T-cell (primary cell): ENCODE results near the gene OR8I2. TPM values are rescaled to one million over a fixed set of nuclear protein-coding genes. Genes with fewer than 3 reads are reported as not detected.
"Not testable (repeated sequence)": the region's sequence is repeated elsewhere in the genome, so short reads cannot be mapped to it uniquely, and the experiment has no call there.

Experiments
- ATAC-seq, 4 experiments: fragments of 200-7000 bp in 3 of 4; fragments of 150-1000 bp in 1 of 4; cut with Tn5 transposase; replicated peaks in 1 of 4; 1 replicate in 3 of 4; 2 replicates in 1 of 4; pipeline ENCODE4 v1.10.0; 2021; ENCODE audit warnings: moderate library complexity in 3 of 4, mild to moderate bottlenecking in 2 of 4, moderate number of reproducible peaks in 1 of 4
- CTCF ChIA-PET, 2 donors: fragments of 300-600 bp; sonication (Branson Sonifier 250); formaldehyde crosslinking; loops; one replicate each; lab custom pipeline; 2022; ENCODE audit warnings: antibody characterized with exemption in 2 of 2; lab: Charles Lee
- POLR2A ChIA-PET, 2 donors: fragments of 300-600 bp; sonication (Branson Sonifier 250); formaldehyde crosslinking; loops; one replicate each; lab custom pipeline; 2022; ENCODE audit warnings: antibody characterized with exemption in 2 of 2; lab: Charles Lee
- DNase-seq, 35 experiments: peaks; one replicate each; pipeline versions ENCODE4 v3.0.0 to v3.0.0-alpha.2; 2013 to 2023
- H3K27ac ChIP-seq: one replicate; pipeline ENCODE4 v1.5.1; 2013; ENCODE audit warnings: low read length
- H3K27me3 ChIP-seq, 2 experiments: replicated peaks in 1 of 2; 1 replicate in 1 of 2; 2 replicates in 1 of 2; pipeline versions ENCODE4 v1.6.1 to v1.7.0; 2013; ENCODE audit warnings: low read length in 1 of 2, mixed read lengths in 1 of 2; ENCODE audit not compliant: control insufficient read depth in 2 of 2, insufficient read depth in 2 of 2; ENCODE audit errors: extremely low read depth in 1 of 2
- H3K36me3 ChIP-seq, 2 donors: 1 replicate in 1 of 2; 2 replicates in 1 of 2; pipeline versions ENCODE4 v1.6.1 to v1.7.0; 2013; ENCODE audit warnings: low read length in 1 of 2; ENCODE audit not compliant: control insufficient read depth in 2 of 2, insufficient read depth in 1 of 2; ENCODE audit errors: extremely low read depth in 1 of 2
- H3K4me1 ChIP-seq, 2 experiments: 1 replicate in 1 of 2; 2 replicates in 1 of 2; pipeline versions ENCODE4 v1.6.1 to v1.7.0; 2013; ENCODE audit warnings: low read length in 2 of 2, mixed read lengths in 1 of 2; ENCODE audit not compliant: insufficient read depth in 2 of 2, control insufficient read depth in 1 of 2; ENCODE audit errors: extremely low read depth in 1 of 2
- H3K4me3 ChIP-seq, 2 donors: 1 replicate in 1 of 2; 2 replicates in 1 of 2; pipeline versions ENCODE4 v1.5.1 to v1.7.0; 2013; ENCODE audit warnings: mild to moderate bottlenecking in 2 of 2, low read length in 1 of 2, moderate library complexity in 1 of 2; ENCODE audit not compliant: control insufficient read depth in 1 of 2; ENCODE audit errors: extremely low read depth in 1 of 2
- H3K9me3 ChIP-seq: 2 replicates; pipeline ENCODE4 v1.7.0; 2013
- H3K27ac Mint-ChIP-seq, 2 donors: one replicate each; pipeline ENCODE4 v1.8.0; 2020 to 2021; ENCODE audit warnings: mild to moderate bottlenecking in 2 of 2, mixed read lengths in 2 of 2
- H3K27me3 Mint-ChIP-seq, 2 donors: one replicate each; pipeline ENCODE4 v1.8.0; 2021 to 2022; ENCODE audit warnings: mixed read lengths in 2 of 2
- H3K36me3 Mint-ChIP-seq: one replicate; pipeline ENCODE4 v1.8.0; 2021; ENCODE audit warnings: mixed read lengths
- H3K4me1 Mint-ChIP-seq, 3 donors: one replicate each; pipeline ENCODE4 v1.8.0; 2020 to 2022; ENCODE audit warnings: mixed read lengths in 3 of 3, mild to moderate bottlenecking in 1 of 3
- H3K4me3 Mint-ChIP-seq, 3 donors: one replicate each; pipeline ENCODE4 v1.8.0; 2020 to 2022; ENCODE audit warnings: mild to moderate bottlenecking in 3 of 3, mixed read lengths in 3 of 3, moderate library complexity in 3 of 3
- H3K9me3 Mint-ChIP-seq, 3 donors: one replicate each; pipeline ENCODE4 v1.8.0; 2020 to 2022; ENCODE audit warnings: mixed read lengths in 3 of 3
- WGBS: methylation state at CpG from one replicate; pipeline ENCODE4 v1.1.5; 2013; ENCODE audit warnings: missing lambda C conversion rate; ENCODE audit not compliant: insufficient coverage; 5-methylcytosine and 5-hydroxymethylcytosine counted together
- total RNA-seq, 35 experiments: library from RNA in 6 of 35; stranded (reverse) in 6 of 35; fragments of 120-200 nt in 1 of 35; gene quantifications; one replicate each; pipeline versions ENCODE4 v1.2.1 to v1.2.4 and lab custom pipeline; 2013 to 2026

OR8I2 gene
- not detected for total RNA-seq
- total RNA-seq (2013), result not detected
- total RNA-seq (lab: John Stamatoyannopoulos, UW), result 0 reads per million in 29 experiments

GRCh38 chr11:56093008-56093407 is at the start of gene OR8I2:
TSS of gene OR8I2 (plus strand) at chr11:56093308. CDS start at chr11:56093308, 0 bp downstream.
- ATAC-seq (no peak), DNase-seq (no peak)
- H3K27ac ChIP-seq, result no peak within 1 kb of the TSS
- no peaks in the 10 kb centered on the region for H3K27me3 ChIP-seq
- Mint-ChIP-seq H3K9me3 (peaks cover 14 to 19% (median 17%) of the 10 kb centered on the region in 3 donors), H3K36me3 (no peaks in the 10 kb centered on the region), H3K4me1 (no peaks in the 10 kb centered on the region), H3K4me3 (no peak within 1 kb of the TSS), H3K27ac (no peak within 1 kb of the TSS), H3K27me3 (no peaks in the 10 kb centered on the region)
- POLR2A ChIA-PET, result no interaction called here
- H3K4me3 ChIP-seq, result no peak within 1 kb of the TSS
- H3K36me3 ChIP-seq, result no peaks in the 10 kb centered on the region
- no peaks in the 10 kb centered on the region for H3K9me3 ChIP-seq
- CTCF ChIA-PET, result no interaction called here
- no peaks in the 10 kb centered on the region for H3K4me1 ChIP-seq
- WGBS, result 87% methylated on average over 1 of the region's 3 CpGs

- H3K9me3 ChIP-seq, result no peaks in the 10 kb centered on the region
- H3K4me1 Mint-ChIP-seq, result no peaks in the 10 kb centered on the region
- H3K36me3 Mint-ChIP-seq, result no peaks in the 10 kb centered on the region
- no peak overlapping the region for H3K4me3 Mint-ChIP-seq
- H3K27me3 ChIP-seq, result no peaks in the 10 kb centered on the region
- peaks cover 14 to 23% (median 15%) of the 10 kb centered on the region in 3 donors for H3K9me3 Mint-ChIP-seq
- no peak overlapping the region for H3K4me3 ChIP-seq
- H3K27me3 Mint-ChIP-seq, result no peaks in the 10 kb centered on the region
- WGBS, result 38% methylated on average over 1 of the region's 1 CpG
- H3K36me3 ChIP-seq, result no peaks in the 10 kb centered on the region
- no peak overlapping the region for H3K27ac ChIP-seq
- no peak overlapping the region for H3K27ac Mint-ChIP-seq
- ATAC-seq (no peak), DNase-seq (no peak)
- no peaks in the 10 kb centered on the region for H3K4me1 ChIP-seq
- ChIA-PET CTCF (no interaction called here), POLR2A (no interaction called here)
These were observed 47.6 kb upstream of the OR8I2 start for GRCh38 chr11:56045538-56045937.

GRCh38 chr11:56048480-56048879 is 44.6 kb upstream of the OR8I2 start:
- Mint-ChIP-seq H3K27ac (no peak overlapping the region), H3K9me3 (peaks cover 8 to 23% (median 13%) of the 10 kb centered on the region in 3 donors), H3K4me1 (no peaks in the 10 kb centered on the region), H3K27me3 (no peaks in the 10 kb centered on the region), H3K4me3 (no peak overlapping the region), H3K36me3 (no peaks in the 10 kb centered on the region)
- POLR2A ChIA-PET, result no interaction called here
- H3K4me1 ChIP-seq, result no peaks in the 10 kb centered on the region
- no peak overlapping the region for H3K4me3 ChIP-seq
- ATAC-seq (no peak), DNase-seq (no peak)
- no peaks in the 10 kb centered on the region for H3K36me3 ChIP-seq
- no peaks in the 10 kb centered on the region for H3K9me3 ChIP-seq
- no peak overlapping the region for H3K27ac ChIP-seq
- CTCF ChIA-PET, result no interaction called here
- WGBS, result no CpG with 5 or more reads among the region's 4 CpGs
- H3K27me3 ChIP-seq, result no peaks in the 10 kb centered on the region

- ATAC-seq (no peak), DNase-seq (no peak)
- Histone ChIP-seq H3K9me3 (no peaks in the 10 kb centered on the region), H3K36me3 (no peaks in the 10 kb centered on the region), H3K4me3 (no peak overlapping the region), H3K27me3 (no peaks in the 10 kb centered on the region), H3K27ac (no peak overlapping the region), H3K4me1 (no peaks in the 10 kb centered on the region)
- H3K36me3 Mint-ChIP-seq, result no peaks in the 10 kb centered on the region
- no peaks in the 10 kb centered on the region for H3K4me1 Mint-ChIP-seq
- ChIA-PET POLR2A (no interaction called here), CTCF (no interaction called here)
- 80% methylated on average over 1 of the region's 2 CpGs for WGBS
- H3K9me3 Mint-ChIP-seq, result peaks cover 9 to 22% (median 20%) of the 10 kb centered on the region in 3 donors
- no peaks in the 10 kb centered on the region for H3K27me3 Mint-ChIP-seq
- no peak overlapping the region for H3K4me3 Mint-ChIP-seq
- no peak overlapping the region for H3K27ac Mint-ChIP-seq
These were observed 43.6 kb upstream of the OR8I2 start for GRCh38 chr11:56049487-56049886.

- ATAC-seq, H3K27me3 Mint-ChIP-seq, H3K4me3 Mint-ChIP-seq, H3K4me1 ChIP-seq, CTCF ChIA-PET, H3K36me3 Mint-ChIP-seq, POLR2A ChIA-PET, DNase-seq, H3K9me3 ChIP-seq, H3K4me3 ChIP-seq, H3K36me3 ChIP-seq, H3K27ac Mint-ChIP-seq, H3K4me1 Mint-ChIP-seq, H3K27ac ChIP-seq, H3K27me3 ChIP-seq: not testable (repeated sequence)
- WGBS, result no CpG with 5 or more reads among the region's 4 CpGs
- peaks cover 22 to 43% (median 28%) of the 10 kb centered on the region in 3 donors for H3K9me3 Mint-ChIP-seq
These were observed 36.7 kb upstream of the OR8I2 start for GRCh38 chr11:56056366-56056765.

- H3K9me3 ChIP-seq, H3K4me1 Mint-ChIP-seq, H3K4me3 Mint-ChIP-seq, POLR2A ChIA-PET, ATAC-seq, H3K36me3 Mint-ChIP-seq, H3K27ac ChIP-seq, CTCF ChIA-PET, H3K27me3 Mint-ChIP-seq, DNase-seq, H3K27ac Mint-ChIP-seq, H3K27me3 ChIP-seq, H3K4me3 ChIP-seq, H3K36me3 ChIP-seq, H3K4me1 ChIP-seq: not testable (repeated sequence)
- peaks cover 22 to 43% (median 22%) of the 10 kb centered on the region in 3 donors for H3K9me3 Mint-ChIP-seq
- WGBS, result 64% methylated on average over 3 of the region's 7 CpGs
These were observed 35.4 kb upstream of the OR8I2 start for GRCh38 chr11:56057661-56058237.
